SU-DHL-6 (cell line): ENCODE measurements around the gene OGDH.

Source experiments
- H2AFZ ChIP-seq: fragments of 200-600 bp; sonication (generic); 2 replicates; pipeline ENCODE4 v1.6.1; 2014; ENCODE audit warnings: low read depth, mild to moderate bottlenecking, moderate library complexity, mixed read lengths, antibody characterized with exemption, low read length; ENCODE audit not compliant: severe bottlenecking
- H3F3A ChIP-seq: fragments of 200-600 bp; shearing (Covaris generic); 2 replicates; pipeline ENCODE4 v1.6.0; 2016; ENCODE audit warnings: antibody characterized with exemption, mild to moderate bottlenecking; ENCODE audit not compliant: insufficient read depth
- H3K27ac ChIP-seq: fragments of 200-600 bp; sonication (generic); 2 replicates; pipeline ENCODE4 v1.5.1; 2016; ENCODE audit warnings: low read depth, mild to moderate bottlenecking, low read length, moderate library complexity, mixed read lengths
- H3K27me3 ChIP-seq: fragments of 200-600 bp; sonication (generic), shearing (Covaris generic); 2 replicates; pipeline ENCODE4 v1.6.0; 2014; ENCODE audit warnings: mild to moderate bottlenecking, low read length
- H3K36me3 ChIP-seq: fragments of 200-600 bp; sonication (generic); 2 replicates; pipeline ENCODE4 v1.6.1; 2014; ENCODE audit warnings: mild to moderate bottlenecking, low read length, mixed read lengths
- H3K4me2 ChIP-seq: fragments of 300-600, 200-600 bp; shearing (Covaris generic), sonication (generic); 2 replicates; pipeline ENCODE4 v1.6.0; 2014; ENCODE audit warnings: low read length, low read depth, mild to moderate bottlenecking; ENCODE audit not compliant: poor library complexity, severe bottlenecking
- H3K4me3 ChIP-seq: fragments of 200-600 bp; sonication (generic); 2 replicates; pipeline ENCODE4 v1.5.1; 2014; ENCODE audit warnings: antibody characterized with exemption, low read length, mild to moderate bottlenecking, mixed read lengths; ENCODE audit not compliant: insufficient read depth, poor library complexity, severe bottlenecking
- H3K79me2 ChIP-seq: fragments of 200-600 bp; sonication (generic); 2 replicates; pipeline ENCODE4 v1.6.1; 2014; ENCODE audit warnings: mild to moderate bottlenecking, low read length, moderate library complexity; ENCODE audit not compliant: insufficient read depth
- H3K9ac ChIP-seq: fragments of 200-600 bp; sonication (generic); 2 replicates; pipeline ENCODE4 v1.7.0; 2014; ENCODE audit warnings: mild to moderate bottlenecking, low read length
- H3K9me2 ChIP-seq: fragments of 200-600 bp; sonication (generic); replicated peaks from 2 replicates; pipeline ENCODE4 v1.6.1; 2014; ENCODE audit warnings: low read length; ENCODE audit not compliant: insufficient read depth
- H3K9me3 ChIP-seq: fragments of 200-600 bp; sonication (generic); 2 replicates; pipeline ENCODE4 v1.6.1; 2014; ENCODE audit warnings: low read length, mixed read lengths; ENCODE audit not compliant: insufficient read depth
- H4K20me1 ChIP-seq: fragments of 200-600 bp; sonication (generic); 2 replicates; pipeline ENCODE4 v1.6.1; 2014; ENCODE audit warnings: low read depth, mild to moderate bottlenecking, antibody characterized with exemption, low read length, moderate library complexity, mixed read lengths
- CTCF ChIP-seq: fragments of 200-600 bp; sonication (generic); IDR thresholded peaks from one replicate; pipeline ENCODE4 v1.5.1; 2017; ENCODE audit warnings: antibody characterized with exemption, mild to moderate bottlenecking, low read length, moderate library complexity; ENCODE audit not compliant: insufficient read depth, poor library complexity, severe bottlenecking
- EZH2phosphoT487 ChIP-seq: fragments of 200-600 bp; sonication (generic), shearing (Covaris generic); conservative IDR thresholded peaks from 2 replicates; pipeline ENCODE4 v1.6.1; 2018; ENCODE audit warnings: mild to moderate bottlenecking, antibody characterized with exemption, low read length, moderate library complexity, mixed read lengths

The OGDH gene

GRCh38 chr7:44616545-44616944 lies 10.1 kb downstream of the OGDH start:
- Histone ChIP-seq H3K9me3 (no peaks in the 10 kb centered on the region), H4K20me1 (peaks cover 14% of the 10 kb centered on the region; the same call in 1 of the 2 replicates), H3K27ac (no peak overlapping the region), H3K9ac (no peak overlapping the region), H3K4me2 (no peak overlapping the region), H3F3A (no peaks in the 10 kb centered on the region), H3K27me3 (no peaks in the 10 kb centered on the region), H3K9me2 (no peaks in the 10 kb centered on the region), H3K4me3 (no peak overlapping the region), H2AFZ (no peak overlapping the region), H3K36me3 (no peaks in the 10 kb centered on the region), H3K79me2 (peaks cover 97% of the 10 kb centered on the region)
- TF ChIP-seq EZH2phosphoT487 (no peak), CTCF (no peak)

GRCh38 chr7:44617225-44617890 lies 10.9 kb downstream of the OGDH start:
- TF ChIP-seq EZH2phosphoT487 (no peak), CTCF (no peak)
- H3K27ac ChIP-seq, result no peak overlapping the region
- H3K9me2 ChIP-seq, result no peaks in the 10 kb centered on the region
- H3K36me3 ChIP-seq, result no peaks in the 10 kb centered on the region
- no peak overlapping the region for H2AFZ ChIP-seq
- H3K4me2 ChIP-seq, result no peak overlapping the region
- peaks cover 97% of the 10 kb centered on the region for H3K79me2 ChIP-seq
- no peaks in the 10 kb centered on the region for H3K27me3 ChIP-seq
- no peak overlapping the region for H3K4me3 ChIP-seq
- no peaks in the 10 kb centered on the region for H3F3A ChIP-seq
- no peaks in the 10 kb centered on the region for H3K9me3 ChIP-seq
- peaks cover 19% of the 10 kb centered on the region for H4K20me1 ChIP-seq
- no peak overlapping the region for H3K9ac ChIP-seq

- H3K4me3 ChIP-seq, result no peak overlapping the region
- H3K4me2 ChIP-seq, result no peak overlapping the region
- H3K27me3 ChIP-seq, result no peaks in the 10 kb centered on the region
- peaks cover 97% of the 10 kb centered on the region for H3K79me2 ChIP-seq
- H3K9ac ChIP-seq, result no peak overlapping the region
- TF ChIP-seq CTCF (no peak), EZH2phosphoT487 (no peak)
- H2AFZ ChIP-seq, result no peak overlapping the region
- H3K9me3 ChIP-seq, result no peaks in the 10 kb centered on the region
- H3K36me3 ChIP-seq, result no peaks in the 10 kb centered on the region
- no peaks in the 10 kb centered on the region for H3F3A ChIP-seq
- no peaks in the 10 kb centered on the region for H3K9me2 ChIP-seq
- H4K20me1 ChIP-seq, result peaks cover 19% of the 10 kb centered on the region
- H3K27ac ChIP-seq, result no peak overlapping the region
These were observed 11.6 kb downstream of the OGDH start for GRCh38 chr7:44618045-44618444.
